22Rv1 (cell line): Measurements from ENCODE around the gene OSTF1.

Experiments
- ZFX ChIP-seq: fragments of 450-650 bp; IDR thresholded peaks from 2 replicates; pipeline ENCODE4 v1.6.1; 2017; ENCODE audit warnings: antibody characterized with exemption, borderline replicate concordance
- TF ChIP-seq, protein P1 (sequence below): fragments of 450-650 bp; IDR thresholded peaks from 2 replicates; pipeline ENCODE4 v1.5.1; 2017; ENCODE audit warnings: mild to moderate bottlenecking

DNA sequence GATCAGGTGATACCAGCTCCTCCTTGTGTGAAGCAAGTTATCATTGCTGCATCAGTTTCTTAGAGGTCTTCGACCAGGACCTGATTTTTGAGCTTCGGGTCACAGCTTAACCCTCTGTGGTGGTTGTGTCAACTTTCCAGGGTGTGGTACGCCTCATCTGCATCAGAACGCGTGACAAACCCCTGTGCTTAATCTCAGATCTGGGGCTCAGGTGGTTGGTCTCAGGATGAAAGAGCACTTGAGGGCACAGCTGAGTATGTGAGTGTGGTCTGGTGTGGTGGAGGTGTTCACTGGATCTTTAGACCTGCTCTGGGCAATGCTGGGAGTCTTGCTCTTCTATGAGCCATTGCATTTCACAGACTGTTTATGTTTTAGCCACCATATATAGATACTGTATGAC lies 64.1 kb downstream of the OSTF1 start:
- TF ChIP-seq, protein P1, sequence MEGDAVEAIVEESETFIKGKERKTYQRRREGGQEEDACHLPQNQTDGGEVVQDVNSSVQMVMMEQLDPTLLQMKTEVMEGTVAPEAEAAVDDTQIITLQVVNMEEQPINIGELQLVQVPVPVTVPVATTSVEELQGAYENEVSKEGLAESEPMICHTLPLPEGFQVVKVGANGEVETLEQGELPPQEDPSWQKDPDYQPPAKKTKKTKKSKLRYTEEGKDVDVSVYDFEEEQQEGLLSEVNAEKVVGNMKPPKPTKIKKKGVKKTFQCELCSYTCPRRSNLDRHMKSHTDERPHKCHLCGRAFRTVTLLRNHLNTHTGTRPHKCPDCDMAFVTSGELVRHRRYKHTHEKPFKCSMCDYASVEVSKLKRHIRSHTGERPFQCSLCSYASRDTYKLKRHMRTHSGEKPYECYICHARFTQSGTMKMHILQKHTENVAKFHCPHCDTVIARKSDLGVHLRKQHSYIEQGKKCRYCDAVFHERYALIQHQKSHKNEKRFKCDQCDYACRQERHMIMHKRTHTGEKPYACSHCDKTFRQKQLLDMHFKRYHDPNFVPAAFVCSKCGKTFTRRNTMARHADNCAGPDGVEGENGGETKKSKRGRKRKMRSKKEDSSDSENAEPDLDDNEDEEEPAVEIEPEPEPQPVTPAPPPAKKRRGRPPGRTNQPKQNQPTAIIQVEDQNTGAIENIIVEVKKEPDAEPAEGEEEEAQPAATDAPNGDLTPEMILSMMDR, result no peak
- TF ChIP-seq ZFX, result no peak
